ENCODE results near the gene ADCYAP1.

ADCYAP1 gene

GRCh38 chr18:911025-911424 lies 6.4 kb downstream of the ADCYAP1 start:
- DNase-seq: no peak

- no peak for DNase-seq
Observed at GRCh38 chr18:911486-911885, 6.8 kb downstream of the ADCYAP1 start.

GRCh38 chr18:916562-916961 lies 11.9 kb downstream of the ADCYAP1 start:
- no peak for DNase-seq

- DNase-seq: no peak
Observed at GRCh38 chr18:919078-919477, 14.4 kb downstream of the ADCYAP1 start.

GRCh38 chr18:923144-923866 lies 18.6 kb downstream of the ADCYAP1 start:
- no peak for DNase-seq

GRCh38 chr18:924987-925386 lies 20.3 kb downstream of the ADCYAP1 start:
- DNase-seq: no peak

- DNase-seq: no peak
Observed at GRCh38 chr18:926946-927345, 22.3 kb downstream of the ADCYAP1 start.

GRCh38 chr18:933082-933481 lies 28.4 kb downstream of the ADCYAP1 start:
- no peak for DNase-seq

- no peak for DNase-seq
Observed at GRCh38 chr18:934518-935133, 30.0 kb downstream of the ADCYAP1 start.

GRCh38 chr18:936941-937340 lies 32.3 kb downstream of the ADCYAP1 start:
- DNase-seq: no peak

- DNase-seq: no peak
Observed at GRCh38 chr18:939166-939565, 34.5 kb downstream of the ADCYAP1 start.

- no peak for DNase-seq
Observed at GRCh38 chr18:939958-940357, 35.3 kb downstream of the ADCYAP1 start.

GRCh38 chr18:941331-941730 lies 36.7 kb downstream of the ADCYAP1 start:
- no peak for DNase-seq

- DNase-seq: no peak
Observed at GRCh38 chr18:944440-944839, 39.8 kb downstream of the ADCYAP1 start.

GRCh38 chr18:949724-950631 lies 45.3 kb downstream of the ADCYAP1 start:
- DNase-seq: no peak

- DNase-seq: no peak
Observed at GRCh38 chr18:950882-951495, 46.3 kb downstream of the ADCYAP1 start.

- DNase-seq: no peak
Observed at GRCh38 chr18:955384-956066, 50.9 kb downstream of the ADCYAP1 start.

GRCh38 chr18:957829-958228 lies 53.2 kb downstream of the ADCYAP1 start:
- no peak for DNase-seq

- DNase-seq: no peak
Observed at GRCh38 chr18:959854-960253, 55.2 kb downstream of the ADCYAP1 start.

All from effector CD4-positive, alpha-beta T cell (primary cell).